Measurements from ENCODE around the gene PPL.
"Not testable (repeated sequence)": the region's sequence is repeated elsewhere in the genome, so short reads cannot be mapped to it uniquely, and the experiment has no call there.

The PPL gene

DNA sequence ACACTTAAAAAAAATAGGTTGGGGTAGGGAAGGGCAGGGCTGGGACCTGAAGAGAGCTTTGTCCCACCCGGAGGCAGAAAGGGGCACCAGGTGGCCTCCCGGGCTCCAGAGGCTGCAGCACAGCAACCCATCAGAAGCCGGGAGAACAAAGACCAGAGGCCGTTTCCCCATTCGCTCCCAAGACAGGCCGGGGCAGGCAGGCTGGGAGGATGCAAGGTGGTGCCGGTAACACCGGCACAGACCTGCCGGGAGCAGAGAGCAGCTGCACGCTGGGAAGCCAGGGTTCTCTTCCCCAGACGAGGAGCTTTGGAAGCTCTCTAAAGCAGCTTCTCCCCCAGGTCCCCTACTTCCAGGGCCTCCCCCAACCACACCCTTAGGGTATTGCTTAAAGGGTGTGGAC is 5.6 kb downstream of the PPL start:
- peaks cover 14% of the 10 kb centered on the region for H3K9me3 Mint-ChIP-seq
- peaks cover 50% of the 10 kb centered on the region for H3K27me3 Mint-ChIP-seq (ENCODE audit: low read depth)
- peaks cover 10% of the 10 kb centered on the region for H3K36me3 Mint-ChIP-seq (ENCODE audit: low read depth)
- no peak overlapping the region for H3K4me3 Mint-ChIP-seq
- TF ChIP-seq, protein P1, sequence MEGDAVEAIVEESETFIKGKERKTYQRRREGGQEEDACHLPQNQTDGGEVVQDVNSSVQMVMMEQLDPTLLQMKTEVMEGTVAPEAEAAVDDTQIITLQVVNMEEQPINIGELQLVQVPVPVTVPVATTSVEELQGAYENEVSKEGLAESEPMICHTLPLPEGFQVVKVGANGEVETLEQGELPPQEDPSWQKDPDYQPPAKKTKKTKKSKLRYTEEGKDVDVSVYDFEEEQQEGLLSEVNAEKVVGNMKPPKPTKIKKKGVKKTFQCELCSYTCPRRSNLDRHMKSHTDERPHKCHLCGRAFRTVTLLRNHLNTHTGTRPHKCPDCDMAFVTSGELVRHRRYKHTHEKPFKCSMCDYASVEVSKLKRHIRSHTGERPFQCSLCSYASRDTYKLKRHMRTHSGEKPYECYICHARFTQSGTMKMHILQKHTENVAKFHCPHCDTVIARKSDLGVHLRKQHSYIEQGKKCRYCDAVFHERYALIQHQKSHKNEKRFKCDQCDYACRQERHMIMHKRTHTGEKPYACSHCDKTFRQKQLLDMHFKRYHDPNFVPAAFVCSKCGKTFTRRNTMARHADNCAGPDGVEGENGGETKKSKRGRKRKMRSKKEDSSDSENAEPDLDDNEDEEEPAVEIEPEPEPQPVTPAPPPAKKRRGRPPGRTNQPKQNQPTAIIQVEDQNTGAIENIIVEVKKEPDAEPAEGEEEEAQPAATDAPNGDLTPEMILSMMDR (IDR thresholded peaks at IDR 0.05; ENCODE audit: unreplicated experiment in 3 of 3), result no peak
- no peak overlapping the region for H3K27ac Mint-ChIP-seq
- H3K4me1 Mint-ChIP-seq, result no peaks in the 10 kb centered on the region

DNA sequence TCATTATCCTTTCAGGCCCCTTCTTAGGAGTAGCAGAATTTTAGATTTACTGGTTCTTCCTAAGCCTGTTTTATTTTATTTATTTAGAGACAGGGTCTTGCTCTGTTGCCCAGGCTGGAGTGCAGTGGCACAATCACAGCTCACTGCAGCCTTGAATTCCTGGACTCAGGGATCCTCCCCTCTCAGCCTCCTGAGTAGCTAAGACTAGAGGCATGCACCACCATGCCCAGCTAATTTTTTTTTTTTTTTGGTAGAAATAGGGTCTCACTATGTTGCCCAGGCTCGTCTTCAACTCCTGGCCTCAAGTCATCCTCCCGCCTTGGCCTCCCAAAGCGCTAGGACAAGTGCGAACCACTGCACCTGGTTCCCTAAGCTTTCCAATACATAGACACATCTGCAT is 7.3 kb downstream of the PPL start:
- Mint-ChIP-seq H3K27me3 (ENCODE audit: low read depth) (peaks cover 39% of the 10 kb centered on the region), H3K27ac (peak overlapping the region in 1 of 3 experiments; percentile 58), H3K9me3 (peaks cover 23% of the 10 kb centered on the region), H3K36me3 (ENCODE audit: low read depth) (peaks cover 12% of the 10 kb centered on the region)
- not testable (repeated sequence) for H3K4me3 Mint-ChIP-seq, H3K4me1 Mint-ChIP-seq

DNA sequence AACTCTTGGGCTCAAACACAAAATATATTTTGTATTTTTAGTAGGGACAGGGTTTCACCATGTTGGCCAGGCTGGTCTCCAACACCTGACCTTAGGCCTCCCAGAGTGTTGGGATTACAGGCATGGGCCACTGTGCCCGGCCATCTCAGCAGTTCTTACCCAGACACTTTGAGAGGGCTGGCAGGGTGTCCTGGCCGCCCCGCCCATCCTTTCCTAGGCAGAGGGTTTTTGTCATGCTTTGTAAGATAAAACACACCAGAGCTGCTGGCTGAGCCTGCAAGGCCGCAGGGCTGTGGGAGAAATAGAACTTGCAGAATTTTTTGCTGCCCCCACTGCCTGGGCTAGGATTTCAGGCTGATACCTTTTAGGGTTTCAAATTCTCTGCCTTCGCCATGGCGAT is 8.7 kb downstream of the PPL start:
- Mint-ChIP-seq H3K9me3 (peaks cover 23% of the 10 kb centered on the region), H3K4me1 (peaks cover 11% of the 10 kb centered on the region), H3K27me3 (ENCODE audit: low read depth) (peaks cover 28% of the 10 kb centered on the region), H3K4me3 (no peak overlapping the region), H3K36me3 (ENCODE audit: low read depth) (peaks cover 12% of the 10 kb centered on the region), H3K27ac (no peak overlapping the region)
- TF ChIP-seq, protein P1 (IDR thresholded peaks at IDR 0.05; ENCODE audit: unreplicated experiment in 3 of 3), result no peak

DNA sequence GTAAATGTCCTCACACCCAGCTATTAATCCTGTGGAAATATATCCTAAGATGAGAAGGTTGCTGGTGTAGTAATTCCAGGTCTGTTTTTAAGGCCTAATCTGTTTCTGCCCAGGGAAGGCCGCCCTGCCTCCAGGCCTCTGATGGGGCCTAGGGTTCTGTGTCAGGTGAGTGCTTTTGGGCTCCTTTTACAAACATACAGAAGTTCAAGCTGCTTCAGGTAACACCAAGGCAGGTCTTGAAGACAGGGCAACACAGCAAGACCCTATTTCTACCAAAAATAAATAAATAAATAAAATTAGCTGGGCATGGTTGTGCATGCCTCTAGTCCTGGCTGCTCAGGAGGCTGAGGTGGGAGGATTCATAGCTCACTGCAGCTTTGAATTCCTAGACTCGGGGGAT is 9.3 kb downstream of the PPL start:
- Mint-ChIP-seq H3K4me1 (peaks cover 11% of the 10 kb centered on the region), H3K27me3 (ENCODE audit: low read depth) (peaks cover 28% of the 10 kb centered on the region), H3K27ac (no peak overlapping the region), H3K9me3 (peaks cover 23% of the 10 kb centered on the region), H3K4me3 (no peak overlapping the region), H3K36me3 (ENCODE audit: low read depth) (peaks cover 12% of the 10 kb centered on the region)
- TF ChIP-seq, protein P1 (IDR thresholded peaks at IDR 0.05; ENCODE audit: unreplicated experiment in 3 of 3), result no peak

DNA sequence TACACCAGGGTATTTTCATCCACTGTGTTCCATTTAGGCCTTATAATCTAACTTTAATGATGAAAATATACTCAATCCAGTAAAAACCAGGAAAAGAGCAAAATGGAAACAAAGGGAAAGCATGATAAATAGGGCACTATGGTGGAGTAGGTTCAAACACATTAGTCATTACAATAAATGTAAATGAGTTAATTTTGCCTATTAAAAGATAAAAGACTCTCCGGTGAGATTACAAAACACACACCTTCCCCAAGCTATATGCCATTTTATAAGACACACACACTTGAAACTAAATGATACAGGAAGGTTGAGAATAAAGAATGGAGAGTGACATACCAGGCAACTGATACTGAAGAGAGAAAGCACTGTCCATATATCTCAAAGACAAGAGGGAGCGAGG is 10.0 kb downstream of the PPL start:
- TF ChIP-seq, protein P1 (IDR thresholded peaks at IDR 0.05; ENCODE audit: unreplicated experiment in 3 of 3), result no peak
- H3K4me1 Mint-ChIP-seq, result peaks cover 11% of the 10 kb centered on the region
- H3K9me3 Mint-ChIP-seq, result peaks cover 23% of the 10 kb centered on the region
- no peak overlapping the region for H3K4me3 Mint-ChIP-seq
- H3K36me3 Mint-ChIP-seq (ENCODE audit: low read depth), result peaks cover 12% of the 10 kb centered on the region
- peaks cover 28% of the 10 kb centered on the region for H3K27me3 Mint-ChIP-seq (ENCODE audit: low read depth)
- no peak overlapping the region for H3K27ac Mint-ChIP-seq

DNA sequence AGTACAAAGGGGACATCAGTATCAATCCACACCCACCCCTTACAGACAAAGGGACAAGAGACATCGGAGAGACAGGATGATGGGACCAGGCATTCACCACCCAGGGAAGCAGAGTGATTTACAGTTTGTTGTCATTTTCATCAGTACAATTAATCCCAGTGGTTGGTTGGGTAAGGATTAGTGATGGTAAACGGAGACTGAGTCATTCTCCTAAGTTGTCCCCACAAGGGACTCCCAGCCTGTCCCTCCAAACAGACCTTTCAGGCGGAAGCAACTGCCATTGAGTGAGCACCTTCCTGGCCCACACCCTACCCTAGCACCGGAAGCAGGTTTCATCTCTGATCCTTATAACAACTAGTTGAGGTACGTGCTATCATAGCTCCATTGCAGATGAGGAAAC is 11.2 kb downstream of the PPL start:
- Mint-ChIP-seq H3K9me3 (peaks cover 23% of the 10 kb centered on the region), H3K27ac (no peak overlapping the region), H3K4me1 (peaks cover 11% of the 10 kb centered on the region), H3K4me3 (no peak overlapping the region), H3K36me3 (ENCODE audit: low read depth) (peaks cover 12% of the 10 kb centered on the region), H3K27me3 (ENCODE audit: low read depth) (peaks cover 24% of the 10 kb centered on the region)
- TF ChIP-seq, protein P1 (IDR thresholded peaks at IDR 0.05; ENCODE audit: unreplicated experiment in 3 of 3), result no peak

Measured in nephron (organoid).